Cortex of kidney (tissue), 1 donor: ENCODE measurements around the gene APBA2.
"Not testable (repeated sequence)": the region's sequence is repeated elsewhere in the genome, so short reads cannot be mapped to it uniquely, and the experiment has no call there.

Experiments
- DNase-seq: peaks from one replicate; lab custom pipeline; 2025; lab: John Stamatoyannopoulos, UW

APBA2 gene

DNA sequence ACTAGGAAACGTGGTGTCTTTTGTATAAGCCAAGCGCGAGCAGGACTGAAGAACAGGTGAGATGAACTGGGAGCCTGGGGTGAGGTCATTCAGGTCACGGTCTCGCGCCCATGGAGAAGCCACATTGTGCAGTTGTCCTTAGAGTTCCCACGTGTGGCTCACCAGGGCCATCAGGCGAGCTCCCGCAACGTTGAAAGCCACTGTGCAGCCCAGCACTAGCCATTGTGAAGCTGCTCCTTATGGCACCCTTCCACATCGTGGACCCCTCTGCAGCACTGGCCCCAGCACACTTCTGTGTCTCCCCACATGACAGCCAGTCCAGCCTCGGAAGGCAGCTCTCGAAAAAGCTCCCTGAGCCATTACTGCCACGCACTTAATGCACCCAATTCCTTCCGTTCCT lies 7.6 kb upstream of the APBA2 start:
- no peak for DNase-seq

- DNase-seq: no peak
These were observed 6.2 kb upstream of the APBA2 start for GRCh38 chr15:28879551-28879950.

DNA sequence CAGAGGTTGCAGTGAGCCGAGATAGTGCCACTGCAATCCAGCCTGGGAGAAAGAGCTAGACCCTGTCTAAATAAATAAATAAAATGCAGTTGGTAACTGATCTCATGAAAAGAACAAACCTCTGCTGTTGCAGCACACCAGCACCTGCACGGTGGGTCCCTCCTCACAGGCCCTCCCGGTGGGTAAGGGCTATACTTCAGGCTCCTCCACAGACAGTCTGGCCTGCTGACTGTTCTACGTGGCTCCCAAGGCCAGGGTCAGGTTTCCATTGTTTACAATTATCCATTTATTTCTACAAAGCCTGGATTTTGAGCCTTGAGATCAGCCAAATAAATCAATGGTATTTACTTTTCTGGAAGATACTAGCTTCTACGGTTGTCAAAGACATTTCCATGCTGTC lies 5.1 kb upstream of the APBA2 start:
- no peak for DNase-seq

DNA sequence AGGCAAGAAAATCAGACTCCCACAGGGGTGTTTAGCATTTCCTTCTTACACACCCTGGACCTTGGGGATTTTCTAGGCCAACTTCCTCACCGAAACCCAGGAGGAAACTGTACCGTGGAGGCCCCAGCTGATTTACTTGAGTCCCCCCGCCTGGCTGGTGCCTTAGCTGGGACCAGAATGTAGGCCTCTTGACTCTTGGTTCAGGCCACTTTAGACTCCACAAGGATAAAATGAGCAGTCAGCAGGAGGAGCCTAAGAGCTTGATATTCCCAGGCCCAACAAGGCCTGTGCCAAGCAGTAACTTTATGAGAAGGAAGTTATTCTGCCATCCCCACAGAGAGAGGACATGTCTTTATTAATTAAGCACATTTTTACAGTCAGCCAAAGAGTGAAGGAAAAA lies 4.6 kb upstream of the APBA2 start:
- DNase-seq: no peak

- DNase-seq: no peak
These were observed 4.2 kb upstream of the APBA2 start for GRCh38 chr15:28881600-28881999.

GRCh38 chr15:28884151-28884940 lies 1.4 kb upstream of the APBA2 start:
- DNase-seq: no peak

DNA sequence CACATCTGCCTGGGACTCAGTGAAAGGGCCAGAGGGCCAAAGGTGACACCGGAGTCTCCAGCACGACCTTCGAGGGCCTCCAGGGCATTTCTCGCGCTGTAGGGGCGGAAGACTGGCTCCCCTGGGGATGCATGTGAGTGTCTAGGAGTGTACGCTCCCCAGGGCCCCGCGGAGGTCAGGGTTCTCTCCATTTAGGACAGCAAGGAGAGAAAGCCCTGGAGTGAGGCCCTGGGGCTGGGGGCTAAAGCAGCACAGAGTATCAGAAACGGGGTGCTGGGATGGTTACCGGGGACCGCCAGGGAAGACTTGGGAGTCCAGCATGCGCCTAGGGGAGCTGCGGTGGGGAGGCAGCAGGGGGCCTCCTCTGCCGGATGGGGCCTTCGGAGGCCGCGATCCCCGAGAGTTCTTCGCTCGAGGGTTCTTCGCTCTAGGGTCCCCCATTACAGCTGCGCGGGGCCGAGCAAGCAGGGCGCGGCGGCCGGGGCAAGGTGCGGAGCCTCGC lies 595 bp upstream of the APBA2 start:
- DNase-seq: no peak

- DNase-seq: no peak
These were observed 911 bp downstream of the APBA2 start for GRCh38 chr15:28886431-28887338.

GRCh38 chr15:28887339-28888174 lies 1.8 kb downstream of the APBA2 start:
- no peak for DNase-seq

DNA sequence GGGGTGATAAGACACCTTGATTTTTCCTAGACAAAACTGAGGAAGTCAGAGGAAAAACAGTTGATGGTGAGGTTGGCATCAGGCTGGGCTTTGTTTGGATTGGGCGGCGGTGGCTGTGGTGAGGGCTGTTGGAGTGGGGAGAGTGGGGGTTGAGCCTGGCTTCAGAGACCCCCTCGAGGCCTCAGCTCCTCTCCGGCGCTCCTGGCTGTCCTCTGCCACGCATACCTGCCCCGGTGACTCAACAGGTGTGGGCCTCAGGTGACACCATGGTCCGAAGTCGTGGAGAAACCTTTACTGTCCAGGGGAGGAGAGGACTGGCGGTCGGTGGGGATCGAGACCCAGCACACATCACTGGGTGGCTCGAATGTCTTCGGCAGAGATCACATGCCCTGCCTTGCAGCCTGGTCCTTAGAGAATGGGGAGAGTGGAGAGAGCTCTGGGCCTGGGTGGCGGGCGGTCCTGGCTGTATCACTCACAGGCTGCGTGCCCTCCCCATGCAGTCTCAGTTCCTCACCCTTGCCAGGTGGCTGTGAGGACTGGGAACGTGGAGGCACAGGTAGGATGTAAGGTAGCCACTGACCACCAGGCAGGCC lies 2.6 kb downstream of the APBA2 start:
- no peak for DNase-seq

DNA sequence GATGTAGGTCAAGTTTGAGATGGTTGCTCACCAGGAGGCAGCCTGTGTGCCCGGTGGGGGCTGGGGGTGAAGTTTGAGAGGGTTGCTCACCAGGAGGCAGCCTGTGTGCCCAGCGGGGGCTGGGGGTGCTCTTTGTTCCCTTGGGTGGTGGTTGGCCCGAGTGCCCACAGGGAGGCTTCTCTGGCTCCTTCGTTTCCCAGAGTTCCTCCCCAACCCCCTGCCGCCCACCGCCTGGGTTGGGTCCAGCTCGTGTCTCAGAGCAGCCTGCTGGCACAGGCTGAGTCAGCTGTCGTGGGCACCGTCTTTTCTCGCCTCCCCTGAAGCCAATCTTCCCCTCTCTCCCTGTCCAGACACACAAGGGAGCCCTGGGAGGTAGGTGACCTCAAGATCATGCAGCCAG lies 3.1 kb downstream of the APBA2 start:
- no peak for DNase-seq

DNA sequence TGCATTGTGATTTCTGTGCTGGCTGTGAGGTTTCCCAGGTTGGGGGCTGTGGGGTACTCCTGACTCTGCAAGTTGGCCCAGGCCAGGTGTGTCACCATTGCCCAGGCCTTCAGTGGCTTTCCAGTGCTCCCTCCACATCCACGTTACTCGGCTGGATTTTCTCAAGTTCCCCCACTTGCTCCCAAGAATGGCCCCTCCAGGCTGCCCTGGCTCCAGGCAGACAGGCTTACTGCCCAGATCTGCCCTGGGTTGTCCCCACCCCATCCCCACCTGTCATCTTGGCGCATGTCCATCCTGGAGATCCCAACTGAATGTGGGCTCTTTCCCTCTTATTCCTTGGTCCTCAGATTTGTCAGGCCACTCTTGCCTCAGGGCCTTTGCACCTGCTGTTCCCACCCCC lies 3.6 kb downstream of the APBA2 start:
- DNase-seq: no peak

- not testable (repeated sequence) for DNase-seq
These were observed 4.1 kb downstream of the APBA2 start for GRCh38 chr15:28889871-28890270.

GRCh38 chr15:28890291-28890690 lies 4.5 kb downstream of the APBA2 start:
- DNase-seq: not testable (repeated sequence)

DNA sequence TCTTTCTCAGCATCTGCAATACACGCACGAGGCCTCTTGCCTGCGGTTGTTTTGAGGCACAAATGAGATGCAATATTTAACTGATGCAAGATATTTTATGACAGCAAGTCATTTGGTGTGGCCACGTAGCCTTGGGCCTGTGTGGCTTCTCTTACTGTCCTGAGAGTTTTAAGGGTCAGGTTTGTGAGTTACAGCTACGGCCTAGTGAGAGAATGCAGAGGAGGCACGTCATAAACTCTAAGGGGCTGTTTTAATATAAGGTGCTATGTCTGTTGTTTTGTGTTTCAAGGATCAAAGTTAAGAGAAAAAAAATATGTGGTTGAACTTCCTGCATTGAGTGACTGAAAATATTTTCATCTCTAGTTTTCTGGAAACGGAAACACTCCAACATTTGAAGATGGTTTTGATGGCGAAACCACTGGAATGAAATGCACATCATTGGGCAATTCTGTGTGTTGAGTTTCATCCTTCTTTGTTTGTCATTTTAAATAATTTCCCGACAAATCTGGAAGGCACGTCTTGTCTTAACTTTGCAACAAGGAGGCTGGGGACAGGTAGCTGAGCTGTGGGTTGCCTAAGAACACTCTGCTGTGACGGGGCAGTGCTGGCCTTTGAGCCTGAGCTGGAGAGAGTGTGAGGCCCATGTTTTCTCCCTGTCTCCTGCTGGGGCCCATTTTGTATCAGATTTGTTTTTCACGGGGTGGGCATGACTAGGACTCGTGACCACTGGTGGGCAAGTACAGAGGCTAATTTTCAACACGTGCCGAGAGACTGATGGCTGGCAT lies 5.1 kb downstream of the APBA2 start:
- DNase-seq: no peak

- DNase-seq: no peak
These were observed 5.8 kb downstream of the APBA2 start for GRCh38 chr15:28891588-28891987.

- no peak for DNase-seq
These were observed 7.2 kb downstream of the APBA2 start for GRCh38 chr15:28892789-28893610.

GRCh38 chr15:28894631-28895030 lies 8.9 kb downstream of the APBA2 start:
- DNase-seq: no peak

DNA sequence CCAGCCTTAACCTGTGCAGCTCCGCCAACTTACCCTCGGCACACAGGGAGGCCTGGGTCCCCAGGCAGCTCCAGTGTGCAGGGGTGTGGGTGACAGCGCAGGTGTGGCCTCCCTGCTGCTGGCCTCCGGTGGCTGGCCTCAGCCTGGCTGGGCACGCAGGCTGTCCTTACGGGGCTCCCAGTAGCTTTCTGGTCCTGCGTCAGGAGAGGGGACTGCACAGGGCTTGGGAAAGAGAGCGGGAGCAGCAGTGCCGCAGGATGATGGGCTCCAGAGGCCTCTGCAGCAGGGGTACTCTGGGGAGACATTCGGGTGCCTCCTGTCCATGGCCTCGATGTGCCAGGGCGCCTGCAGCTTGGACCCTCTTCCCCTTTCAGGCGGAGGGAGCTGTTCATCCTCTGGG lies 9.4 kb downstream of the APBA2 start:
- no peak for DNase-seq

- no peak for DNase-seq
These were observed 9.8 kb downstream of the APBA2 start for GRCh38 chr15:28895566-28895965.
